ENCODE results near the gene DPH7. TPM values are rescaled to one million over a fixed set of nuclear protein-coding genes. Genes with fewer than 3 reads are reported as not detected.
A peak's percentile ranks its signal among the peaks of the same experiment; 100 is the strongest.

Gene DPH7
- total and polyA plus RNA-seq, 2 of the 8 experiments (the other 6 are each of a cell fraction or from before 2014, with no cell fraction given): 44.6 to 45.5 TPM

DNA sequence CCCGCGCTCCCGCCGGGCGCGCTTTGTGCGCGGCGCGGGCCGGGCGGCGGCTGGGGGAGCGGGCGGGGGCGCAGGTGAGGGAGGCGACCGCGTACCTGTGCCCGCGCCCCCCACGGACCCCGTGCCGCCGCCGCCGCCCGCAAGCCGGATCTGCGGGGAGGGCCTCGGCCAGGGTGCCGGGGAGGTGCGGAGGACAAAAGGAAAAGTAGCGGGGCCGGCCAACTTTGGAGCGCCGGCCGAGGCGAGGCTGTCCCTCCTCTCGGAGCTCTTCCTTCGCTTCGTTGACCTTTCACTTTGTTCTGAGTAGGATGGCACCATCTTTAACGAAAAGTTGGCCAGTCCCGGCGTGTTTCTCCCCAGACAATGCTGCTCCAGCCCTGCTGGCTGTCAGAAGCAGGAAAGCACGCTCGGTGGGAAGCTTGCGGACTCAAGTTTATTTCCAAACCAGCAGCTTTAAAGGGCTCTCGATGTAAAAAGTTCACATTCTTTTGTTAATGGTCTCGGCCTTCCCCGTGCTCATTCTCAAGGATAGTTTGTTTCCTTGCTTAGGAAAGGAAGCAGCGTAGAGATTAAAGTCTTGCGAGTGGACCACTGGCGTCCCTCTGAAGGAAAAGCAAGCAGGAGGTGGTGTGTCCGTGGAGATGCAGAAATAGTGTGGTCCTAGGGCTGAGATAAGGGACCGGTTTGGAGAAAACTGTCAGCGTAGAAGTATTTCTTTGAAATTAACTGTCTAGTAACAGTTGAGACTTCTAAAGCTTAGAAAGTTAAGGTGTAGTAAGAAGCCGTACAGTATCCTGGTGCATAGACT is 40.7 kb upstream of the DPH7 start:
- Histone ChIP-seq H3K79me2 (ENCODE audit: control insufficient read depth in 1 of 2, insufficient read depth in 2 of 2, low read length in 2 of 2) (peaks cover 41 to 68% of the 10 kb centered on the region in 2 experiments), H3K27ac (ENCODE audit: low read depth, low read length) (peak overlapping the region; percentile 73; the same call in 1 of the 2 replicates), H3K79me1 (ENCODE audit: low read depth, low read length) (peaks cover 13% of the 10 kb centered on the region), H3K23me2 (ENCODE audit: low read depth, low read length) (peaks cover 4% of the 10 kb centered on the region; the same call in 1 of the 2 replicates), H3K4me1 (replicated peaks in 1 of 4; ENCODE audit: control insufficient read depth in 3 of 4, insufficient read depth in 4 of 4, low read length in 3 of 4) (peaks cover 0 to 9% (median 5%) of the 10 kb centered on the region in 4 experiments; a peak in 5 of 7 replicates), H2AFZ (ENCODE audit: low read length) (no peak overlapping the region), H3K4me3 (ENCODE audit: extremely low read depth in 1 of 4, insufficient read depth in 2 of 4, low read depth in 3 of 4, low read length in 4 of 4) (peak overlapping the region; percentile 83 to 99 (median 92)), H3K4ac (replicated peaks; ENCODE audit: insufficient read length, low read depth, low read length) (peak overlapping the region; percentile 24), H3K36me3 (ENCODE audit: control insufficient read depth in 2 of 4, insufficient read depth in 4 of 4, low read length in 3 of 4) (peaks cover 5 to 17% (median 11%) of the 10 kb centered on the region in 4 experiments; a peak in 6 of 8 replicates), H3K27me3 (replicated peaks in 1 of 4; ENCODE audit: control insufficient read depth in 3 of 4, extremely low read depth in 1 of 4, insufficient read depth in 3 of 4, low read length in 3 of 4) (no peaks in the 10 kb centered on the region), H2BK20ac (ENCODE audit: low read length) (no peak overlapping the region), H2AK5ac (ENCODE audit: low read depth, low read length) (0 out of 2 replicates have a peak overlapping the region, but pooled peaks have one; percentile 32), H3K4me2 (ENCODE audit: insufficient read depth in 1 of 2, low read depth in 2 of 2, low read length in 2 of 2) (peak overlapping the region; percentile 89 to 97), H3K9ac (replicated peaks in 1 of 4; ENCODE audit: extremely low read depth in 1 of 4, low read depth in 3 of 4, low read length in 3 of 4) (peak overlapping the region; percentile 81 to 92 (median 88)), H2BK120ac (replicated peaks; ENCODE audit: low read depth, low read length) (no peak overlapping the region), H4K5ac (ENCODE audit: insufficient read length, low read depth, low read length) (peak overlapping the region; percentile 62), H3K9me3 (ENCODE audit: insufficient read depth in 2 of 2, low read depth in 1 of 2, low read length in 1 of 2) (no peaks in the 10 kb centered on the region), H4K8ac (ENCODE audit: extremely low read depth, insufficient read depth, low read length) (peak overlapping the region; percentile 86; the same call in 1 of the 2 replicates), H3K18ac (ENCODE audit: extremely low read depth, low read length) (peak overlapping the region; percentile 3; the same call in 1 of the 2 replicates), H4K91ac (replicated peaks; ENCODE audit: insufficient read length, low read length) (peak overlapping the region; percentile 75), H2BK12ac (ENCODE audit: low read depth, low read length) (0 out of 2 replicates have a peak overlapping the region, but pooled peaks have one; percentile 71), H2BK5ac (ENCODE audit: low read depth, low read length) (no peak overlapping the region), H2BK15ac (ENCODE audit: low read length) (no peak overlapping the region), H4K20me1 (replicated peaks in 1 of 2; ENCODE audit: control insufficient read depth in 1 of 2, insufficient read depth in 2 of 2, low read length in 2 of 2) (peaks cover 4 to 25% of the 10 kb centered on the region in 2 experiments), H3K56ac (replicated peaks; ENCODE audit: insufficient read length, low read depth, low read length) (peak overlapping the region; percentile 82), H3K14ac (ENCODE audit: insufficient read length) (no peak overlapping the region), H3K23ac (ENCODE audit: insufficient read length) (no peak overlapping the region)
- ChIA-PET POLR2A (ENCODE audit: partially characterized antibody) (interaction anchor here (0.6 to 3.5 kb wide), 23 partner anchors 8 to 170 kb away, joined by 3 to 25 read pairs (median 5); partner anchors contain the start of genes ARRDC1, DPH7, PNPLA7 and ZMYND19), CTCF (ENCODE audit: partially characterized antibody) (interaction anchor here (0.6 to 2.8 kb wide), 8 partner anchors 11 to 76 kb away, joined by 4 to 15 read pairs (median 4); no protein-coding TSS in a partner anchor)
- DNase-seq (ENCODE audit: low read depth in 1 of 2, low spot score in 2 of 2): no peak
- no peak for FAIRE-seq
- 7% methylated on average over 27 of the region's 58 CpGs; no CpG with 5 or more reads in 1 of the 2 experiments for WGBS, 2 experiments (ENCODE audit: extremely low coverage in 1 of 2, insufficient coverage in 1 of 2, insufficient read length in 1 of 2, insufficient replicate concordance in 2 of 2, low coverage in 1 of 2, low lambda C conversion rate in 2 of 2, missing lambda C conversion rate in 1 of 2)
- TF ChIP-seq SAP30 (IDR thresholded peaks at IDR 0.05; ENCODE audit: insufficient read depth, insufficient replicate concordance, low read length) (peak; percentile 49), SIRT6 (IDR thresholded peaks at IDR 0.05; ENCODE audit: low read length) (no peak), POLR2AphosphoS5 (IDR thresholded peaks at IDR 0.05; ENCODE audit: low read depth, low read length) (peak; percentile 31; the same call in 1 of the 2 replicates), CEBPB (IDR thresholded peaks at IDR 0.05; ENCODE audit: low read depth, low read length) (no peak), EGR1 (IDR thresholded peaks at IDR 0.05; ENCODE audit: borderline replicate concordance, low read depth, low read length) (no peak), POLR2A (IDR thresholded peaks at IDR 0.05; ENCODE audit: control extremely low read depth in 1 of 2, low read depth in 2 of 2, low read length in 2 of 2) (0 out of 3 replicates have a peak, but pooled peaks of 1 of the 2 experiments have one; percentile 34), CTBP2 (IDR thresholded peaks at IDR 0.05; ENCODE audit: borderline replicate concordance, insufficient read depth, insufficient read length, low read length) (no peak), YY1 (IDR thresholded peaks at IDR 0.05; ENCODE audit: low read depth, low read length) (peak; percentile 52; the same call in 1 of the 2 replicates), POU5F1 (IDR thresholded peaks at IDR 0.05; ENCODE audit: low read depth, low read length) (no peak), TAF7 (optimal IDR thresholded peaks at IDR 0.05; ENCODE audit: borderline replicate concordance, low read depth, low read length) (no peak), BCL11A (IDR thresholded peaks at IDR 0.05; ENCODE audit: low read depth in 2 of 2, low read length in 2 of 2) (no peak)
